ENCODE results near the gene CREB3L2. TPM values are rescaled to one million over a fixed set of nuclear protein-coding genes. Genes with fewer than 3 reads are reported as not detected.
"Not testable (repeated sequence)": the region's sequence is repeated elsewhere in the genome, so short reads cannot be mapped to it uniquely, and the experiment has no call there.

Gene CREB3L2
- total RNA-seq, 2 experiments from 2014 or later = 23.7 to 27.2 TPM

GRCh38 chr7:137920637-137921399 is 81.1 kb downstream of the CREB3L2 start:
- ChIA-PET CTCF (interaction anchor here (1.1 kb wide), 2 partner anchors 17 to 81 kb away, joined by 3 read pairs; partner anchors contain the start of gene CREB3L2), POLR2A (no interaction called here)

DNA sequence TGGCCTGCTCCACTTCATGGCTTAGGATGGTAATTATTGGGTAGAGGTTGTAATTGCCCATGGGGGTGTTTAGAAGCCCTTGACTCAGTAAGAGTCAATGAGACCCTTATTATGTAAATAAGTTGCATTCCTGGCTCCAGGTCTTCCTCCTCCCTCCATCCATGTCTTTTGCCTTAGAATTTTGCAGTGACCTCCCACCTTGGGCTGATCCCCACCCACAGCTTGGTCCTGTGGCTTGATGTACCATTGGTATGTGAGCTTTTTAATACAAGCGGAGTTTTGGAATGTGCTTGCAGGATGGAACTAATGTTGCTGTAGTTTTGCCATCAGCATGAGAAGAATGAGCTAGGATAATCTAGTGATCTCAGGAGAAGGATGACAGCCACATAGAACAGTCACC is 81.9 kb downstream of the CREB3L2 start:
- CTCF ChIA-PET = interaction anchor here (1.1 kb wide), 2 partner anchors 16 to 82 kb away, joined by 3 read pairs; partner anchors contain the start of gene CREB3L2
- POLR2A ChIA-PET = no interaction called here

- CTCF ChIA-PET = no interaction called here
- POLR2A ChIA-PET = no interaction called here
Observed at GRCh38 chr7:137916980-137917645, 84.8 kb downstream of the CREB3L2 start.

GRCh38 chr7:137916564-137916963 is 85.3 kb downstream of the CREB3L2 start:
- POLR2A ChIA-PET = no interaction called here
- CTCF ChIA-PET = no interaction called here

- ChIA-PET CTCF (interaction anchor here (0.5 kb wide), 1 partner anchor 14 kb away, joined by 3 read pairs; no protein-coding TSS in a partner anchor), POLR2A (no interaction called here)
Observed at GRCh38 chr7:137915266-137915665, 86.6 kb downstream of the CREB3L2 start.

DNA sequence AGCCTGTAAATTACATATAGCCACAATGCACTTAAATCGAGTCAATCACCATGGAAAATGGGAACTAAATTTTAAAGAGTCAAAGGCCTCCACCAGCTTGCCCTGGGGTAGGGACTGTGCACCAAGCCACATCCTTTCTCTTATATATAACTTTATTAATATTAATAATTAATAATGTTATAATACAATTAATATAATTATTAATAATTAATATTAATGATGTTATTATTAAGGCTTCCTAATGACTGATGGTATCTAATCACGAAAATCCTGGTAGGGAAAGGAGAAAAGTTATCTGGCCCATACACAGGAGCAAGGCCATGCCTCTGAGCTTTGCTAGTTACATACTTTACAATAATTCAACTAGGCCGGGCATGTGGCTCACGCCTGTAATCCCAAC is 87.9 kb downstream of the CREB3L2 start:
- POLR2A ChIA-PET = no interaction called here
- CTCF ChIA-PET = no interaction called here

DNA sequence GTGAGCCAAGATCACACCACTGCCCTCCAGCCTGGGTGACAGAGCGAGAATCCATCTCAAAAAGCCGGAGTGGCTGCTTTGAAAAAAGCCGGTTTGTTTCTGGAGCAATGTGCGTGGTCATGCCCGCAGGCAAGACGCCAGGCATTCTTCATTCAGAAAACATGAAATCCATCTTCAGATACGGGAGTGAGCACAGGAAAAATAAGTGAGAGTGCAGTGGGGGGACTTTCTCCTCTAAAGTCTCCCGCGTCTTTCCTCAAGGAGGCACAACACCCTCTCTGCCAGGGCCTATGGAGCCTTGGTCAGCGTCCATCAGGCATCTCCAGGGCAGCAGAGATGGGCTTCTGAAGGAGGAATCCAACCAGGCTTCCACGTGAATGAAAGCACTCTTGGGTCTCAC is 92.8 kb downstream of the CREB3L2 start:
- CTCF ChIA-PET = no interaction called here

DNA sequence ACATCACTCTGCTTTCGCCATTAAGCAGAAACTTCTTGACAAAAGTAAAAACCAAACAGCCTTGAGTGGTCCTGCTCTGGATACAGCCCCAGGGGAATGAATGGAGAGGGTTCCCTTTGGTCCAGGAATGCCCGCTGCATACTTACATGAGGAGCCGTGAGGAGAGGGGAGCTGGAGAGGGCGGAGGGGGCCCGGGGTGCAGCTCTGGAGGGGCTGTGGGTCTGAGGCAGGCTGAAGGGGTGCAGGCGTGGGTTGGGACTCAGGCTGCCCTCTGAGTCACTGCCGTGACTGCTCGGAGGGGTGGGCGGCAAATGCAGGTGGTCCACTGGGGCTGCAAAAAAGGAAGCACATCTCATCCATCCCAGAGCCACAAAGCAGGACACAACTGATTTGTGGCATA is 93.8 kb downstream of the CREB3L2 start:
- ChIA-PET POLR2A (no interaction called here), CTCF (no interaction called here)

More for the DNA sequence above, 92.8 kb downstream of the CREB3L2 start:
- POLR2A ChIA-PET = no interaction called here

- CTCF ChIA-PET = interaction anchor here (0.8 to 1.4 kb wide), 2 partner anchors 96 to 102 kb away, joined by 3 to 4 read pairs; no protein-coding TSS in a partner anchor
- POLR2A ChIA-PET = not testable (repeated sequence)
Observed at GRCh38 chr7:137906636-137907035, 95.2 kb downstream of the CREB3L2 start.

GRCh38 chr7:137904833-137905232 is 97.1 kb downstream of the CREB3L2 start:
- CTCF ChIA-PET = interaction anchor here (1.0 to 6.5 kb wide), 5 partner anchors 23 to 249 kb away, joined by 3 to 53 read pairs (median 10); partner anchors contain the start of gene CREB3L2
- POLR2A ChIA-PET = no interaction called here

DNA sequence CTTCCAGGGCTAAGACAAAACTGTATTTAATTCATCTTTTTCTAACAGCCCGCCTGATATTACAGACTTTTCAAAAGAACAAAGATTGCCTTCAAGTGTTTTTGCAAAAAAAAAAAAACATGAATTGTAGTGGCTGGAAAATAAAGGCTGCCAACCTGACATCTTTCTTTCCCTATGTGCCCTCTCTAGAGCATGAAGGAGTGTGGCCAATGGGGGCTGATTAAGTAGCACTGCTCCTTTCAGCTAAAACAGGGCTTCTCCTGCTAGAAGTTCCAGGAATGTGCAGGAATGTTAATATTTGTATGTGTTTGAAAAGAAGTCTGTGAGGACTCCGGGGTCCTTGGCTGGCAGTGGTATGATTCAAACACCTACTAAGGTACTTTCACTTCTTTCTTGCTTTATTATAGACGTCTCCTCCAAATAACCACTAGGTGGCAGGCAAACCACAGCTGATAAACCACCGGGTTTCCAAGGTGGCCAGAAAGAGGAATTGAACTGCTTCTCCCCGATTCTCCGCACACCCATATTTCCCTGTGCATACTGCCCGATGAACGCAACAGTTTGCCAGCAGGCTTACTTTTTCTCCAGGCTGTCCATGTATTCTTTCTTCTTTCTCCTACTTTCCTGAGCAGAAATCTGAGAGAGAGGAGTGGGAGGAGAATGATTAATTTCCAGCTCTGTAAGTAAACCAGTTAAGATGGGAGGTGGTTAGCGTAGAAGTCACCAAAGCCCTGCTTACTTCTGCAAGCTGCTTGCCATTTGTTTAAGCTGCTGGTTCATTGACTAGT is 98.3 kb downstream of the CREB3L2 start:
- ChIA-PET POLR2A (no interaction called here), CTCF (interaction anchor here (0.9 to 6.5 kb wide), 9 partner anchors 10 to 248 kb away, joined by 3 to 53 read pairs (median 8); partner anchors contain the start of gene CREB3L2)

GRCh38 chr7:137900137-137900536 is 101.7 kb downstream of the CREB3L2 start:
- CTCF ChIA-PET = interaction anchor here (0.8 to 6.5 kb wide), 5 partner anchors 99 to 294 kb away, joined by 3 to 53 read pairs (median 7); no protein-coding TSS in a partner anchor
- POLR2A ChIA-PET = interaction anchor here (0.6 kb wide), 1 partner anchor 114 kb away, joined by 3 read pairs; no protein-coding TSS in a partner anchor

DNA sequence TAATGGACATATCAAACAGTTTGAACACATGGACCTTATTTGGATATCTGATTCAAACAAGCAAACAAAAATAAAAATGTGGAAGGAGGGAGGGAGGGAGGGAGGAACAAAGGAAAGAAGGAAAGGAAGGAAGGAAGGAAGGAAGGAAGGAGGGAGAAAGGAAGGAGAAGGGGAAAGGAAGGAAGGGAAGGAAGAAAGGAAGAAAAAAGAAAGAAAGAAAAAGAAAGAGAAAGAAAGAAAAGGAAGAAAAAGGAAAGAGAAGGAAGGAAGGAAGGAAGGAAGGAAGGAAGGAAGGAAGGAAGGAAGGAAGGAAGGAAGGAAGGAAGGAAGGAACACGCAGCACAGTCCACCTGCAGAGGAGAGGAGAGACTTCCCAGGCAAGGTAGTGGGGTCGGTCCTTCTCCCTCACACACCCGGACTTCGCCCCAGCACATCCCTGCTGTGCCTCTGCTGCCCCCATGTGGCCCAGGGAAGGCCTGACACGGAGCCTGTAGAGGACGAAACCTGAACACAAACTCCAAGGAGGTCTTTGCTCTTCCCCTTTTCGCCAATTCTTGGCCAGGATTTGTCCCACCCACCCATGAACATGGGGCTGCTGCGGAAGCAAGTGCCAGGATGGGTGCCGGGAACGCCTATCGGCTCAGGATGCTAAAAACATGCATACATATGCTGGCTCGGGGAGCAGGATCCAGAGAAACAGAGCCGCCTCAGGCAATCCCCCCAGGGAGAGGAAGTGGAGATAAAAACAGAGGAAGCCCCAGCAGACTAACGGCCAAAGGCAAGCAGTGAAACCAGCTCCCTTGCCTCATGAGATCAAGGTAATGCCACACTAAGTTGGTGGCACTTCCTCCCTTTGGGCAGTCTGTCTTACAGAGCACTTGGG is 102.8 kb downstream of the CREB3L2 start:
- ChIA-PET POLR2A (no interaction called here), CTCF (interaction anchor here (1.0 to 6.5 kb wide), 4 partner anchors 107 to 293 kb away, joined by 3 to 53 read pairs (median 8); no protein-coding TSS in a partner anchor)

DNA sequence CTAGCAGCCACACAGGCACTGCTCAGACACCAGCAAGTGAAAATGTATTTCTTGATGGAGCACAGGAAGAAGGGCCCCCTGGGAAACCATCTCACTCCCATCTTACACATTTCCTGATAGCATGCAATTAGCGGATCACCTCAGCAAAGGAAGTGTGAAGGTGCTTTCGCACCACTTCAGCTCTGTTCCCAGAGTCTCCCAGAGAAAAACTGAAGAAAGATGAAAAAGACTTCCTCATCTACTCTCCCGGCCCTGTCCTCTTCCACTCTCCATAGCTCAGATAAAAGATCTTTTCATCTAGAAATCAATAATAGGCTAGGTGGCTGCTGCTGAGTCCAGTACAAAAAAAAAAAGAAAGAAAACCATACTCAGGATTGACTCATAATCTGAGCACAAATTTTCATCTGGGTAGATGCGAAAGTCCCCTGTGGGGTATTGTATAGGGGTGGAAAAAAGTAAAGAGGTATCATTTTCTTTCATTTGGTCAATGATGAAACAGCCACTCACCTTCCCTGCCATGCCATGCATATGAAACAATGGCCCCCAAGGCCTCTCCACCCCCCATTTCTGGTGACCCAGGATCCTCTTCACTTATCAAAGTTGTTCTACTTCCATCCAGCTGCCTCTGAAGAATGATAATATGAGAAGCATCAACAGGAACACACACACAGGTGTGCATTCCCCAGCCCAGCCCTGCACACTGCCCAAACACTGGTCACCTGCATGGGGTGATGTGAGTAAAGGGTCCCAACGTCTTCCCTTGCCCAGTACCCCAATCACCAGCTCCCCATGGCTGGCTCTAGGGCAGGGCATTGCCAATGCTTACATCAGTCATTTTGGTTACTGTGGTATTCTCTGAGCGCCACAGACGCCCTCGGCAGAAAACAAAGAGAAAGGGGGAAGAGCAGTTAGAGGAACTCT is 106.3 kb downstream of the CREB3L2 start:
- ChIA-PET POLR2A (no interaction called here), CTCF (interaction anchor here (0.9 to 3.7 kb wide), 2 partner anchors 8 to 21 kb away, joined by 3 to 9 read pairs; no protein-coding TSS in a partner anchor)

- POLR2A ChIA-PET = no interaction called here
- CTCF ChIA-PET = interaction anchor here (0.6 to 3.7 kb wide), 2 partner anchors 9 to 10 kb away, joined by 3 to 9 read pairs; no protein-coding TSS in a partner anchor
Observed at GRCh38 chr7:137893143-137893742, 108.6 kb downstream of the CREB3L2 start.

GRCh38 chr7:137891016-137891655 is 110.8 kb downstream of the CREB3L2 start:
- CTCF ChIA-PET = no interaction called here
- POLR2A ChIA-PET = no interaction called here

GRCh38 chr7:137890449-137890921 is 111.4 kb downstream of the CREB3L2 start:
- ChIA-PET CTCF (no interaction called here), POLR2A (no interaction called here)
